C4-2B (cell line): ENCODE results near the gene MAP3K13.

ENCODE experiments used
- ZFX ChIP-seq: fragments of 450-650 bp; IDR thresholded peaks from 2 replicates; pipeline ENCODE4 v1.6.1; 2017
- TF ChIP-seq, protein P1 (sequence below): fragments of 450-650 bp; conservative IDR thresholded peaks from 2 replicates; pipeline ENCODE4 v1.5.1; 2017; ENCODE audit warnings: mild to moderate bottlenecking

DNA sequence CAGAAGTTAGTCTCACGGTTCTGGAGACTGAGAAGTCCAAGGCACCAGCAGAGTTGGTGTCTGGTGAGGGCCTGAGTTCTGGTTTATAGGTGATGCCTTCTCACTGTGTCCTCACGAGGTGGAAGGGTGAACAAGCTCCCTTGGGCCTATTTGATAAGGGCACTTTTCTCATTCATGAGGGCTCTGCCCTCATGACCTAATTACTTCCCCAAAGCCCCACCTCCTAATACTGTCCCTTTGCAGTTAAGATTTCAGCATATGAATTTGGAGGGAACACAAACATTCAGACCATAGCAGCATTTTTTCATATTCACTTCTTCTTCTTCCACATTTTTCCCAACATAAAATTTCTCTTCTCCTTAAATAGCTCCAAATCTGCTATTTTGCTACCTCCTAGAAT lies 94.4 kb downstream of the MAP3K13 start:
- TF ChIP-seq, protein P1, sequence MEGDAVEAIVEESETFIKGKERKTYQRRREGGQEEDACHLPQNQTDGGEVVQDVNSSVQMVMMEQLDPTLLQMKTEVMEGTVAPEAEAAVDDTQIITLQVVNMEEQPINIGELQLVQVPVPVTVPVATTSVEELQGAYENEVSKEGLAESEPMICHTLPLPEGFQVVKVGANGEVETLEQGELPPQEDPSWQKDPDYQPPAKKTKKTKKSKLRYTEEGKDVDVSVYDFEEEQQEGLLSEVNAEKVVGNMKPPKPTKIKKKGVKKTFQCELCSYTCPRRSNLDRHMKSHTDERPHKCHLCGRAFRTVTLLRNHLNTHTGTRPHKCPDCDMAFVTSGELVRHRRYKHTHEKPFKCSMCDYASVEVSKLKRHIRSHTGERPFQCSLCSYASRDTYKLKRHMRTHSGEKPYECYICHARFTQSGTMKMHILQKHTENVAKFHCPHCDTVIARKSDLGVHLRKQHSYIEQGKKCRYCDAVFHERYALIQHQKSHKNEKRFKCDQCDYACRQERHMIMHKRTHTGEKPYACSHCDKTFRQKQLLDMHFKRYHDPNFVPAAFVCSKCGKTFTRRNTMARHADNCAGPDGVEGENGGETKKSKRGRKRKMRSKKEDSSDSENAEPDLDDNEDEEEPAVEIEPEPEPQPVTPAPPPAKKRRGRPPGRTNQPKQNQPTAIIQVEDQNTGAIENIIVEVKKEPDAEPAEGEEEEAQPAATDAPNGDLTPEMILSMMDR: no peak
- TF ChIP-seq ZFX: 0 out of 2 replicates have a peak, but pooled peaks have one; percentile 10
